T-helper 1 cell treated with Interleukin-12 subunit alpha and Interleukin-12 subunit beta and Interleukin-4 antibody, amounts not matched to agents 30 μg/mL and 1 μg/mL, for 36 hours (primary cell): ENCODE data around the gene THADA.

Experiments
- H3K27ac Mint-ChIP-seq: one replicate; pipeline ENCODE4 v1.8.0; 2021; ENCODE audit warnings: mild to moderate bottlenecking, mixed read lengths
- H3K27me3 Mint-ChIP-seq: one replicate; pipeline ENCODE4 v1.8.0; 2021; ENCODE audit warnings: low read depth, mixed read lengths
- H3K36me3 Mint-ChIP-seq: one replicate; pipeline ENCODE4 v1.8.0; 2021; ENCODE audit warnings: low read depth, mixed read lengths
- H3K4me1 Mint-ChIP-seq: one replicate; pipeline ENCODE4 v1.8.0; 2021; ENCODE audit warnings: low read depth, mixed read lengths
- H3K4me3 Mint-ChIP-seq: one replicate; pipeline ENCODE4 v1.8.0; 2021; ENCODE audit warnings: mild to moderate bottlenecking, moderate library complexity, mixed read lengths
- H3K9me3 Mint-ChIP-seq: one replicate; pipeline ENCODE4 v1.8.0; 2021; ENCODE audit warnings: mixed read lengths

Gene THADA

GRCh38 chr2:43465234-43465633, 130.6 kb downstream of the THADA start:
- H3K4me3 Mint-ChIP-seq, result no peak overlapping the region

GRCh38 chr2:43464590-43464989, 131.2 kb downstream of the THADA start:
- Mint-ChIP-seq H3K4me3 (no peak overlapping the region), H3K4me1 (peaks cover 10% of the 10 kb centered on the region), H3K36me3 (peaks cover 12% of the 10 kb centered on the region), H3K27me3 (no peaks in the 10 kb centered on the region), H3K27ac (no peak overlapping the region), H3K9me3 (no peaks in the 10 kb centered on the region)

More at GRCh38 chr2:43465234-43465633, 130.6 kb downstream of the THADA start:
- Mint-ChIP-seq H3K9me3 (no peaks in the 10 kb centered on the region), H3K4me1 (peaks cover 10% of the 10 kb centered on the region), H3K27ac (no peak overlapping the region), H3K27me3 (no peaks in the 10 kb centered on the region), H3K36me3 (peaks cover 13% of the 10 kb centered on the region)

- H3K27me3 Mint-ChIP-seq, result no peaks in the 10 kb centered on the region
- no peak overlapping the region for H3K27ac Mint-ChIP-seq
- H3K4me1 Mint-ChIP-seq, result peaks cover 15% of the 10 kb centered on the region
- peaks cover 17% of the 10 kb centered on the region for H3K36me3 Mint-ChIP-seq
- H3K9me3 Mint-ChIP-seq, result no peaks in the 10 kb centered on the region
- no peak overlapping the region for H3K4me3 Mint-ChIP-seq
Measured at GRCh38 chr2:43462866-43463641, 132.8 kb downstream of the THADA start.

- no peaks in the 10 kb centered on the region for H3K9me3 Mint-ChIP-seq
- no peak overlapping the region for H3K27ac Mint-ChIP-seq
- H3K36me3 Mint-ChIP-seq, result peaks cover 17% of the 10 kb centered on the region
- H3K27me3 Mint-ChIP-seq, result no peaks in the 10 kb centered on the region
- H3K4me1 Mint-ChIP-seq, result peaks cover 15% of the 10 kb centered on the region
- no peak overlapping the region for H3K4me3 Mint-ChIP-seq
Measured at GRCh38 chr2:43461453-43462073, 134.3 kb downstream of the THADA start.

DNA sequence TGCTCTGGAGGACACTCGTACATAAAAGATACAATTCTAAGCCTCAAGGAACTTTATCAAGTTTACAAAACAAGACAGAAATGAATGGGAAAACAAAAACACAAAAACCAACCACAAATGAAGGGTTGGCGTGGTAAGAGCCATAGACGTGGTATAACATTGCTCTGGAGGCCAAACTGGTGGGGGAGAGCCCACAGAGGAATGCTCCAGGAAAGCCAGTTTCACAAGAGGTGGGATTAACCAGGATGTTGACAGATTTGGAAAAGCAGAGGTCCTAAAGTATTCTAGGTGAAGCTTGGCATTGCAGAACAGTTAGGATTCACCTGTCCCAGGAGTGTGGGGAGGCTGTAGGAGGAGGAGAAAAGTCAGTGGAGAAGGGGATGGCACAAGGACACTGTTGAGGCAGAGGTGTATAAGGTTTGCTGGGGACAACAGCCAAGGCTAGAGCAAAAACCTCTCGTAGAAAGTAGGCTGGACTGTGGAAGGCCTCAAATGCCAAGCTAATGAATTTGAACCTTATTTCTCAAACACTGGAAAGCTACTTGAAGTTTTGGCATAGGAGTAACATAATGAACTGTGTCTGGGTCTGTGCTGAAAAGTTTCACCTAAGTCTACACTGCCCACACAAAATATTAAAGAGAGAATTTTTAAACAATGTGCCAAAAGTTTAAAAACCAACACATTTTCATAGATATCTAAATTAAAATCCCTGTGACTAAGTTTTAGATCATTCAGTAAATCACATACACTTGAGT, 135.1 kb downstream of the THADA start:
- Mint-ChIP-seq H3K27me3 (no peaks in the 10 kb centered on the region), H3K9me3 (no peaks in the 10 kb centered on the region), H3K27ac (no peak overlapping the region), H3K36me3 (peaks cover 13% of the 10 kb centered on the region), H3K4me3 (no peak overlapping the region), H3K4me1 (peaks cover 16% of the 10 kb centered on the region)

GRCh38 chr2:43460174-43460546, 135.7 kb downstream of the THADA start:
- Mint-ChIP-seq H3K27ac (no peak overlapping the region), H3K9me3 (no peaks in the 10 kb centered on the region)

DNA sequence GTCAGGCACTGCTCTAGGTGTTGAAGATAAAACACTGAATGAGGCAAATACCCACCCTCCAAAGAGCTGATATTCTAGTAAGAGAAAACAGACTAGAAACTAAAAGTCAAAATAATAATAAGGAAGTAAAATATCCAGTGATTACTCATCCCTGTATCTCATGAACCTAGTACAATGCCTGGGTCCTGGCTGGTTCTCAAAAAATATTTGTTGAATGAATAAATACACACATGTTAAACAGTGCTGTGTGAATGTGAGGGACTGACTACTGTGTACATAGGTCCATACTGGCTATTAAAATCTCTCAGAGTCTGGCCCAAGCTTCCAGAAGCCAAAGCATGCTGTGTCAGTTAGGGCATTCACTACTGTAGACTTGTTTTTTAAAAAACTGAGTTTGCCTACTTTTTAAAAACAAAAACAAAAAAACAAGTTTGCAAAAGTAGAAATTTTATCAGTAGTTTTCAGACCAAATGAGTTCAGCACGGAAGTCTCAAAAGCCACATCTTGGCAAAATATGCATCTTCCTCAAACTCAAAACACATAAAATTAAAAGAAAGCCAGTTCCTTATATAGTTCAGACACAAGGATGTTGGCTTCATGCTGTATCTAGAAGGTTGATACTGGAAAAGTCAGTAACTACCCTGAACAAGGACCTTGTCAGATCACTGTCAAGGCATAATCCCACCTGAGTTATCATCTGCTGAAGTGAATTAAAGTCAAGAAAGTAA, 136.2 kb downstream of the THADA start:
- Mint-ChIP-seq H3K36me3 (peaks cover 11% of the 10 kb centered on the region), H3K4me1 (peaks cover 18% of the 10 kb centered on the region), H3K9me3 (no peaks in the 10 kb centered on the region), H3K4me3 (no peak overlapping the region), H3K27ac (no peak overlapping the region), H3K27me3 (no peaks in the 10 kb centered on the region)

More at GRCh38 chr2:43460174-43460546, 135.7 kb downstream of the THADA start:
- Mint-ChIP-seq H3K27me3 (no peaks in the 10 kb centered on the region), H3K4me3 (no peak overlapping the region), H3K36me3 (peaks cover 13% of the 10 kb centered on the region), H3K4me1 (peaks cover 18% of the 10 kb centered on the region)

- Mint-ChIP-seq H3K4me3 (no peak overlapping the region), H3K4me1 (peaks cover 18% of the 10 kb centered on the region), H3K27ac (no peak overlapping the region), H3K9me3 (no peaks in the 10 kb centered on the region), H3K27me3 (no peaks in the 10 kb centered on the region), H3K36me3 (peaks cover 10% of the 10 kb centered on the region)
Measured at GRCh38 chr2:43458014-43458628, 137.7 kb downstream of the THADA start.

- peaks cover 13% of the 10 kb centered on the region for H3K4me1 Mint-ChIP-seq
- no peak overlapping the region for H3K4me3 Mint-ChIP-seq
- H3K27me3 Mint-ChIP-seq, result no peaks in the 10 kb centered on the region
- no peak overlapping the region for H3K27ac Mint-ChIP-seq
- peaks cover 14% of the 10 kb centered on the region for H3K36me3 Mint-ChIP-seq
- no peaks in the 10 kb centered on the region for H3K9me3 Mint-ChIP-seq
Measured at GRCh38 chr2:43455731-43456642, 139.9 kb downstream of the THADA start.

DNA sequence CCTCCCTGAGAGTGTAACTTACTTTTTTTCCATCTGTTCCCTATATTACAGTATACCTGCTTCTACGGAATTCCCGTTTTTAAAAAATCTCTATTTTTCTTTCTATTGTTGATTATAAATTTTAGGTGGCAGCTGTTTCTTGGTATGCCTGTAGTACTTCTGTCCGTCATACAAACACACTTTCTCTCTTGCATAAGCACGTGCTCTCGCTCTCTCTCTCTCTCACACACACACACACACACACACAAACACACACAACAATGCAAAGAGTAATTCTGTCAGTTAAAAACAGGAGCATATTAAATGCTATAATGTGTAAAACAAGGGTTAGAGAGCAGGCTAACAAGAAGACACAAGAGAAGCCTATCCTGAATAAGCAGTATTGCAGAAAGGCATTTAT, 140.5 kb downstream of the THADA start:
- no peak overlapping the region for H3K4me3 Mint-ChIP-seq
- no peaks in the 10 kb centered on the region for H3K9me3 Mint-ChIP-seq
- no peaks in the 10 kb centered on the region for H3K27me3 Mint-ChIP-seq
- H3K36me3 Mint-ChIP-seq, result peaks cover 14% of the 10 kb centered on the region
- peaks cover 13% of the 10 kb centered on the region for H3K4me1 Mint-ChIP-seq
- H3K27ac Mint-ChIP-seq, result no peak overlapping the region

GRCh38 chr2:43454791-43455190, 141.0 kb downstream of the THADA start:
- Mint-ChIP-seq H3K9me3 (no peaks in the 10 kb centered on the region), H3K36me3 (peaks cover 14% of the 10 kb centered on the region), H3K27ac (no peak overlapping the region), H3K4me3 (no peak overlapping the region), H3K27me3 (no peaks in the 10 kb centered on the region), H3K4me1 (peaks cover 13% of the 10 kb centered on the region)

DNA sequence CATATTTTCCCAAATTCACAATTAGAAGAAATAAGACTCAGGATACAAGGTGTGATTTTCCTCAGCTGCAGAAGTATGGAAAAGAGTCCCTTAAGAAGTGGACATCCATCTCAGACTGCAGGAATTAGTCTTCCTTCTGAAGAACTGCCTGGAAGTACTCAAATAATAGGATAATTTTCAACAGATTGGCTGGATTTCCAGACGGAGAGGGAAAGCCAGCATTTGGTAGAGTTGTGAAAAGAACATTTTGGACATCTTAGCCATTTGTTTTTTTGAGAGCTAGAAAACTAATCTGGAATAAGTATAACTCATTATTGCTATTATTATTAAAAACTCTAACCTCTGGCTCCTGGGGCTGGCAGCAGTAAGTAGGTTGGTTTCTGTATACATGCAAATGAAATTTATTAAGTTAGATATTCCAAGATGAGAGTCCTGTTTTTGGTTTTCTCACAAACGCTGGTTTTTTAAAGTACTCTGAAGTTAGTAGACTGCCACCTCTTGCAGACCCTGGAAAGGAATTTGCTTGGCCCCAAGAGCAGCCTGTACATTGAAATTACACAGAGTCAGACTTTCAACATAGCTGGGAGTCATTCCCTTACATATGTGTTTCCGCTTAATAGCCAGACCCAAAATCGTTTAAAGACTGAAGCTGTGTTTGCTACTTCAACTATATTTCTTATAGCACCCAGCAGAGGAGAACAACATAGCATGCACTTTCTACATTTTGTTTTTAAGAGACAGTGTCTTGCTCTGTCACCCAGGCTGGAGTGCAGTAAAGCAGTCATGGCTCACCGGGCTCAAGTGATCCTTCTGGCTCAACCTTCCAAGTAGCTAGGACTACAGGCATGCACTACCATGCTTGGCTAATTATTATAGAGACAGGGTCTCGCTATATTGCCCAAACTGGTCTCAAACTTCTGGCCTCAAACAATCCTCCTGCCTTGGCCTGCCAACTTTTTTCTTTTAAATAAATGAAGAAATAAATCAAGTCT, 142.4 kb downstream of the THADA start:
- H3K9me3 Mint-ChIP-seq, result no peaks in the 10 kb centered on the region
- peaks cover 14% of the 10 kb centered on the region for H3K36me3 Mint-ChIP-seq
- H3K4me1 Mint-ChIP-seq, result peaks cover 7% of the 10 kb centered on the region
- no peak overlapping the region for H3K4me3 Mint-ChIP-seq
- H3K27me3 Mint-ChIP-seq, result no peaks in the 10 kb centered on the region
- H3K27ac Mint-ChIP-seq, result no peak overlapping the region
